ENCODE results near the gene DUOXA1.

Gene DUOXA1

GRCh38 chr15:45130291-45131000 is 767 bp upstream of the DUOXA1 start:
- DNase-seq, result no peak

GRCh38 chr15:45128971-45129639 is 574 bp downstream of the DUOXA1 start:
- DNase-seq, result no peak

- no peak for DNase-seq
Measured at GRCh38 chr15:45126535-45127158, 3.0 kb downstream of the DUOXA1 start.

GRCh38 chr15:45123397-45123796 is 6.3 kb downstream of the DUOXA1 start:
- DNase-seq, result no peak

GRCh38 chr15:45122719-45123118 is 7.0 kb downstream of the DUOXA1 start:
- DNase-seq, result no peak

GRCh38 chr15:45121706-45122417 is 7.8 kb downstream of the DUOXA1 start:
- DNase-seq, result no peak

GRCh38 chr15:45121020-45121419 is 8.7 kb downstream of the DUOXA1 start:
- no peak for DNase-seq

- DNase-seq, result no peak
Measured at GRCh38 chr15:45120081-45120972, 9.4 kb downstream of the DUOXA1 start.

GRCh38 chr15:45118996-45119395 is 10.7 kb downstream of the DUOXA1 start:
- no peak for DNase-seq

- peak; percentile 93 for DNase-seq
Measured at GRCh38 chr15:45118131-45118588, 11.5 kb downstream of the DUOXA1 start.

GRCh38 chr15:45117308-45118130 is 12.2 kb downstream of the DUOXA1 start:
- no peak for DNase-seq

GRCh38 chr15:45116482-45117307 is 13.0 kb downstream of the DUOXA1 start:
- no peak for DNase-seq

GRCh38 chr15:45116006-45116481 is 13.6 kb downstream of the DUOXA1 start:
- DNase-seq, result no peak

GRCh38 chr15:45115312-45115820 is 14.3 kb downstream of the DUOXA1 start:
- DNase-seq, result no peak

- DNase-seq, result no peak
Measured at GRCh38 chr15:45114751-45115085, 15.0 kb downstream of the DUOXA1 start.

GRCh38 chr15:45114076-45114750 is 15.5 kb downstream of the DUOXA1 start, which contains the start of the genes DUOX2 and DUOXA2:
Gene DUOX2 (minus strand): TSS chr15:45114172. CDS start chr15:45113411, 761 bp downstream.
Gene DUOXA2 (plus strand): TSS chr15:45114326. CDS start chr15:45114606, 280 bp downstream.
- DNase-seq, result no peak

- no peak for DNase-seq
Measured at GRCh38 chr15:45113380-45113990, 16.2 kb downstream of the DUOXA1 start.

GRCh38 chr15:45112591-45113379 is 16.9 kb downstream of the DUOXA1 start:
- no peak for DNase-seq

Data from right hindlimb (tissue), 1 donor.